ENCODE data around the gene EFHB.

GRCh38 chr3:19948226-19948591 lies 14.2 kb upstream of the EFHB start:
- no peak for TF ChIP-seq POLR2A (IDR thresholded peaks at IDR 0.05; ENCODE audit: extremely low read depth, insufficient read length)
- TF ChIP-seq CTCF (IDR thresholded peaks at IDR 0.05; ENCODE audit: low read depth, low read length): no peak
- TF ChIP-seq MYC (IDR thresholded peaks at IDR 0.05; ENCODE audit: low read depth, low read length): no peak
- TF ChIP-seq MAX (IDR thresholded peaks at IDR 0.05; ENCODE audit: low read depth, low read length): no peak

All from NB4 (cell line).